ENCODE data around the gene MDM4. TPM values are rescaled to one million over a fixed set of nuclear protein-coding genes. Genes with fewer than 3 reads are reported as not detected.

The MDM4 gene
- total RNA-seq, 1 experiment from 2014 or later, result 174 TPM

- H3K36me3 Mint-ChIP-seq (ENCODE audit: insufficient read depth, unreplicated experiment), result no peaks in the 10 kb centered on the region
- ChIA-PET POLR2A (interaction anchor here (0.6 to 2.0 kb wide), 5 partner anchors 11 to 755 kb away, joined by 3 to 6 read pairs (median 3); no protein-coding TSS in a partner anchor), CTCF (interaction anchor here (0.9 to 1.2 kb wide), 3 partner anchors 27 to 42 kb away, joined by 3 to 12 read pairs (median 3); no protein-coding TSS in a partner anchor)
- intact Hi-C loops (cut with micrococcal nuclease), result no loop called here
- peaks cover 5% of the 10 kb centered on the region for H3K4me1 Mint-ChIP-seq (ENCODE audit: insufficient read depth, unreplicated experiment)
- TF ChIP-seq, protein P1, sequence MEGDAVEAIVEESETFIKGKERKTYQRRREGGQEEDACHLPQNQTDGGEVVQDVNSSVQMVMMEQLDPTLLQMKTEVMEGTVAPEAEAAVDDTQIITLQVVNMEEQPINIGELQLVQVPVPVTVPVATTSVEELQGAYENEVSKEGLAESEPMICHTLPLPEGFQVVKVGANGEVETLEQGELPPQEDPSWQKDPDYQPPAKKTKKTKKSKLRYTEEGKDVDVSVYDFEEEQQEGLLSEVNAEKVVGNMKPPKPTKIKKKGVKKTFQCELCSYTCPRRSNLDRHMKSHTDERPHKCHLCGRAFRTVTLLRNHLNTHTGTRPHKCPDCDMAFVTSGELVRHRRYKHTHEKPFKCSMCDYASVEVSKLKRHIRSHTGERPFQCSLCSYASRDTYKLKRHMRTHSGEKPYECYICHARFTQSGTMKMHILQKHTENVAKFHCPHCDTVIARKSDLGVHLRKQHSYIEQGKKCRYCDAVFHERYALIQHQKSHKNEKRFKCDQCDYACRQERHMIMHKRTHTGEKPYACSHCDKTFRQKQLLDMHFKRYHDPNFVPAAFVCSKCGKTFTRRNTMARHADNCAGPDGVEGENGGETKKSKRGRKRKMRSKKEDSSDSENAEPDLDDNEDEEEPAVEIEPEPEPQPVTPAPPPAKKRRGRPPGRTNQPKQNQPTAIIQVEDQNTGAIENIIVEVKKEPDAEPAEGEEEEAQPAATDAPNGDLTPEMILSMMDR (IDR thresholded peaks at IDR 0.05; ENCODE audit: unreplicated experiment), result no peak
- H3K4me3 Mint-ChIP-seq (ENCODE audit: unreplicated experiment), result no peak overlapping the region
- no peaks in the 10 kb centered on the region for H3K9me3 Mint-ChIP-seq (ENCODE audit: unreplicated experiment)
- H3K27me3 Mint-ChIP-seq (ENCODE audit: insufficient read depth, unreplicated experiment), result peaks cover 18% of the 10 kb centered on the region
- BruUV-seq (replicated peaks), result no TSS peak
- no peak for DNase-seq (ENCODE audit: unreplicated experiment)
- no peak overlapping the region for H3K27ac Mint-ChIP-seq (ENCODE audit: low read depth, unreplicated experiment)
These were observed 42.7 kb upstream of the MDM4 start for GRCh38 chr1:204473400-204473965.

DNA sequence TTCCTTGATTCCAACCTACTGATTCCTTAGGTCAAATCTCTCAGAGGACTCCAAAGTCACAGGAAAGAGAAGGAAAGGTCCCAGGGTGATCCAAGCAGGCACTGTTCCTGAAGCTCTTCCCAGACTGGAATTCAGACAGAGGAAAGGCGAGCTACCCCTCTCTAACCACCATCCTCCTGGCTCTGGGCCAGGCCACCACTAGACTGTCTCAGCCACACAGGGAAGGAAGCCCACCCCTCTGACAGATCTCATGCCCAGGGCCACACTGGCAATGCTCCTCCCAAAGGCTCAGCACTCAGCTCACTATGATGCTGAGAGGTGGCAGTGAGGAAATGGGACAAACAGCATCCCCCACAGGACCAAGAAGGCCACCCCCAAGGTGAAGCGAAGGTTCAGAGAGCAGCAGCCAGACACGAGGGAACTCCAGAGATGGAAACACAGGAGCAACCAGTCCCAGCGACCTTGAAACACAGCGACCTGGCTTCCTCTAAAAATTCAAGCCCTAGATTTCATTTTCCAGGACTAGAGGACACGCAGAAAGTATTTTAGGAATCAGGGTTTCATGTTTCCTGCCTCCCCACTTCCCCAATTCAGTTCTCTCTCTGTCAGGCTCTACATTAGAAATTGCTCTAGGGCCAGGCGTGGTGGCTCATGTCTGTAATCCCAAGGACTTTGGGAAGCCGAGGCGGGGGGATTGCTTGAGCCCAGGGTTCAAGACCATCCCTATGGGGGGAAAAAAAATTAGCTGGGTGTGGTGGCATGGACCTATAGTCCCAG, 40.4 kb upstream of the MDM4 start:
- ChIA-PET POLR2A (interaction anchor here (0.7 to 0.9 kb wide), 2 partner anchors 11 to 18 kb away, joined by 3 to 5 read pairs; no protein-coding TSS in a partner anchor), CTCF (no interaction called here)
- Mint-ChIP-seq H3K4me3 (ENCODE audit: unreplicated experiment) (no peak overlapping the region), H3K4me1 (ENCODE audit: insufficient read depth, unreplicated experiment) (peaks cover 11% of the 10 kb centered on the region), H3K36me3 (ENCODE audit: insufficient read depth, unreplicated experiment) (no peaks in the 10 kb centered on the region), H3K9me3 (ENCODE audit: unreplicated experiment) (no peaks in the 10 kb centered on the region), H3K27ac (ENCODE audit: low read depth, unreplicated experiment) (no peak overlapping the region), H3K27me3 (ENCODE audit: insufficient read depth, unreplicated experiment) (peaks cover 18% of the 10 kb centered on the region)
- intact Hi-C loops (cut with micrococcal nuclease), result no loop called here
- no peak for DNase-seq (ENCODE audit: unreplicated experiment)
- TF ChIP-seq, protein P1 (IDR thresholded peaks at IDR 0.05; ENCODE audit: unreplicated experiment), result no peak
- no TSS peak for BruUV-seq (replicated peaks)

DNA sequence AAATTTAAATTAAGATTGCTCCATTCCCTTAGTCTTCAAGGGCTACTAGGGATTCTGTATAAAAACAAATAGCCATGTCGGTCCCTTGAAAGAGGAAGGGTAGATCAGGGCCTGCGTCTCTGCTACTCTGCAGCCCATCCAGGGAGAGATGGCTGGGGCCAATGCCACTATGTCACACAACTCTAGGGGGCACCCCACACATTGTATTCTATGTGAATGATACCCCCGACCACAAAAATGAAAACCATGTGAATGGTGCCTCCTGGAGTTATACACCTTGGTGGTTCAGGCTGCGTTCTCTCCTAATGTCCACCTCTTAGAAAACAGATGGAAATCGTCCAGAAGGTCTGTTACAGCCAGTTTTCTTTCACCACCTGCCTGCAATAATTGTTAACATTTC, 39.6 kb upstream of the MDM4 start:
- ChIA-PET POLR2A (no interaction called here), CTCF (no interaction called here)
- peaks cover 18% of the 10 kb centered on the region for H3K27me3 Mint-ChIP-seq (ENCODE audit: insufficient read depth, unreplicated experiment)
- TF ChIP-seq, protein P1 (IDR thresholded peaks at IDR 0.05; ENCODE audit: unreplicated experiment), result no peak
- H3K27ac Mint-ChIP-seq (ENCODE audit: low read depth, unreplicated experiment), result no peak overlapping the region
- DNase-seq (ENCODE audit: unreplicated experiment), result no peak
- H3K36me3 Mint-ChIP-seq (ENCODE audit: insufficient read depth, unreplicated experiment), result no peaks in the 10 kb centered on the region
- H3K4me3 Mint-ChIP-seq (ENCODE audit: unreplicated experiment), result no peak overlapping the region
- BruUV-seq (replicated peaks), result no TSS peak
- no peaks in the 10 kb centered on the region for H3K9me3 Mint-ChIP-seq (ENCODE audit: unreplicated experiment)
- intact Hi-C loops (cut with micrococcal nuclease), result no loop called here
- peaks cover 11% of the 10 kb centered on the region for H3K4me1 Mint-ChIP-seq (ENCODE audit: insufficient read depth, unreplicated experiment)

DNA sequence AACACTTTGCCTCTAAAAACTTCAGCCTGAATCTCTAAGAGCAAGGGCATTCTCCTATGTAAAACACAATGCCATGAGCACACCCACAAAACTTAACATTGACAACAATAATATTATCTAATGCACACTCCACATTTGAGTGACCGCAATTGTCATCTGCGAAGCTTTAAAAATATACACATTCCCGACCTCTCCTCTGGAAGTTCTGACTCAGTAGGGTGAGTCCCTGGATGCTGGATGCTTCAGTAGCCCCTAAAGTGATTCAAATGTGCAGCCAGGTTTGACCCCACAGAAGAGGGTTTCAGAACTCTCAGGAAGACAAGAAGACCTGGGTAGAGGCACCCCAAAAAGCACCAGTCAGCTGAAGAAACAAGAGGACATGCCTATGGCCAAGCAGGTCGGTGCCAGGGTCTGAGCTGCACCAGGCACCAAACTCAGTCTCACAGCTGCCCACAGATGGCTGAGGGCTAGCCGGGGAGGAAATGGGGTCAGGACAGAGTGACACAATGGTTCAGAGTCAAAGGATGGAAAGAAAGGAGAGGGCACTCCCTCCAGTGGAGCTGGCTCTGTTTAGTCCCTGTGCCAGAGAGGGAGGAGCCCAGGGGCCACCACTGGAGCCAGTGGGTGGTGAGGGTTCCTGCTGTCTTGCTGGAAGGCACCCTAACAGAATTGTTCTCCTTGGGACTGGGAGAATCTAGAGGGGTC, 39.0 kb upstream of the MDM4 start:
- H3K4me1 Mint-ChIP-seq (ENCODE audit: insufficient read depth, unreplicated experiment), result peaks cover 11% of the 10 kb centered on the region
- H3K27ac Mint-ChIP-seq (ENCODE audit: low read depth, unreplicated experiment), result no peak overlapping the region
- peaks cover 18% of the 10 kb centered on the region for H3K27me3 Mint-ChIP-seq (ENCODE audit: insufficient read depth, unreplicated experiment)
- TF ChIP-seq, protein P1 (IDR thresholded peaks at IDR 0.05; ENCODE audit: unreplicated experiment), result no peak
- H3K36me3 Mint-ChIP-seq (ENCODE audit: insufficient read depth, unreplicated experiment), result no peaks in the 10 kb centered on the region
- CTCF ChIA-PET, result interaction anchor here (0.7 to 5.2 kb wide), 5 partner anchors 26 to 315 kb away, joined by 3 to 34 read pairs (median 3); no protein-coding TSS in a partner anchor
- no peak for DNase-seq (ENCODE audit: unreplicated experiment)
- intact Hi-C loops (cut with micrococcal nuclease), result no loop called here
- no peak overlapping the region for H3K4me3 Mint-ChIP-seq (ENCODE audit: unreplicated experiment)
- no TSS peak for BruUV-seq (replicated peaks)
- H3K9me3 Mint-ChIP-seq (ENCODE audit: unreplicated experiment), result no peaks in the 10 kb centered on the region
- POLR2A ChIA-PET, result interaction anchor here (1.4 to 4.3 kb wide), 2 partner anchors 11 to 17 kb away, joined by 4 to 30 read pairs; partner anchors contain the start of gene PIK3C2B
